ENCODE measurements around the gene PIAS3. TPM values are rescaled to one million over a fixed set of nuclear protein-coding genes. Genes with fewer than 3 reads are reported as not detected.
A peak's percentile ranks its signal among the peaks of the same experiment; 100 is the strongest.

PIAS3 gene
- total RNA-seq, 4 donors from 2014 or later, result 10.2 to 88.6 (median 24.5) TPM

DNA sequence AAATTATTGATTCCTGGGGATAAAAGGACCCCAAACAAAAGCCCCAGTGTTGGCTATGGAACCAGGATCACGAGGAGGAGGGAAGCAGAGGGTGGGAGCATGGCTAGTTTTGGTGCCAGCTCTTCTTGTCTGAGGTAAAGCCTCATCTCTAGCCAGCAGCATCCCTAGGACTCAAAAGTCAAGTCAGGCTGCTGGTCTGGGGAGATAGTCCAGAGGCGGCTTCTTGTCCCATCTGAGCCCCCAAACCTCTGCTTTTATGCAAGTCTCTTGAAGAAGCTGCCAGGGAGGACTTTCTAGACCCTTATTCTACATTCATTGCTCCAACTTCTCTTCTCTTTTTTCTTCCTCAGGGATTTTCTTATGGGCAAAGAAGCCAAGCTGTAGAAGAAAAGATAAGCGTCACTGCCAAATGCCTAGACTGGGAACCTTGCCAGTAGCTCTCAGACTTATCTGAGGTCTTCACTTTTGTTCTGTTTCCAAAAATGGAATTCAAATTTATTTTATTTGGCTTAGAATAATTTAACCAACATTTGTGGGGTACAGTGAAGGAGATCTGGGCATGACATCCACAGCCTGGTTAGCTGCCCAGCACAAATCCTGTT lies 33.7 kb upstream of the PIAS3 start:
- intact Hi-C loops (cut with DNase I; ENCODE audit: low total_unique reads), result loop anchor here (10.0 kb wide), 1 partner anchor 122 kb away; no protein-coding TSS in a partner anchor
- no peak overlapping the region for H3K4me3 ChIP-seq
- peak; percentile 34 to 67 for DNase-seq

DNA sequence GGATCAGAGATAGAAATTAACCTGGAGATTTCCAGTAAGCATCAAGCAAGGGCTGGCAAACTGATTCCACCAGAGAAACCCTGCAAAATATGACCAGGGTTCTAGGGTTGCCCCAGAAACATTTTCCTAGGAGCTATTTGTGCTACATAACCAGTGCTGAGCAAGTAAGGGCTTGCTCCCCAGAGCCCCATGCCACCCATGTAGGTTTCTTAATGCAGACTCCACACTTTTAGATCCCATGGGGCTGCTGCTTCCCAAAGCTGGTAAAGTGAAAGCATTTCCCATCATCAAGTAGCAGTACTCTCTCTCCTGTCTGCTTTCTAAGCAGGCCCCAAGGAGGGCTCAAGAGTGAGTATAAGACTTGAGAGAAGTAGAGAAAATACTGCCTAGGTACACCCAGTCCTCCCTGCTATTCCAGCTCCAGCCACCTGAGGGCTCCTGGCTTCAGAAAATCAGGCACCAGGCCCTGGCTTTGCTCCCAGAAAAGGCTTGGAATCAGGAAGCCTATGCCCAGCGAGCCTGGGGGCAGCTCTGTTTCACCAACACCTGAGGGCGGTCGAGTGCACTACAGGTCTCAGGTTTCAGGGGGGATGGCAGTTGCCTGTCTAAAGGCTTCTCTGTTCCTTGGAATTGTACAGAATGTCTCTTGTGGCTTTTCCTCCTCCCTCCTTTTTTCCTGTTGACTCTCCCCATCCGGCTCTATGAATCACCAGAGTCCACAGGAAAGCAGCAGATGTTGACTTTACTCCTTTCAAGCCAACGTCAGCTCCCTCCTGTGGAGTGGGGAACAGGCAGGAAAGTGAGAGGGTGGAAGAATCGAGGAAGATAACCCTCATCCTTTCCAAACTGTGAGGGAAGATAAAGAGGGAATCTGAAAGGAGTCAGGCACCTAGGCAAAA lies 33.0 kb upstream of the PIAS3 start:
- intact Hi-C loops (cut with DNase I; ENCODE audit: low total_unique reads), result loop anchor here (10.0 kb wide), 1 partner anchor 123 kb away; no protein-coding TSS in a partner anchor
- Histone ChIP-seq H3K4me3 (peak overlapping the region; percentile 2 to 13), H3K36me3 (no peaks in the 10 kb centered on the region)

More for the DNA sequence above, 33.7 kb upstream of the PIAS3 start:
- TF ChIP-seq, protein P1, sequence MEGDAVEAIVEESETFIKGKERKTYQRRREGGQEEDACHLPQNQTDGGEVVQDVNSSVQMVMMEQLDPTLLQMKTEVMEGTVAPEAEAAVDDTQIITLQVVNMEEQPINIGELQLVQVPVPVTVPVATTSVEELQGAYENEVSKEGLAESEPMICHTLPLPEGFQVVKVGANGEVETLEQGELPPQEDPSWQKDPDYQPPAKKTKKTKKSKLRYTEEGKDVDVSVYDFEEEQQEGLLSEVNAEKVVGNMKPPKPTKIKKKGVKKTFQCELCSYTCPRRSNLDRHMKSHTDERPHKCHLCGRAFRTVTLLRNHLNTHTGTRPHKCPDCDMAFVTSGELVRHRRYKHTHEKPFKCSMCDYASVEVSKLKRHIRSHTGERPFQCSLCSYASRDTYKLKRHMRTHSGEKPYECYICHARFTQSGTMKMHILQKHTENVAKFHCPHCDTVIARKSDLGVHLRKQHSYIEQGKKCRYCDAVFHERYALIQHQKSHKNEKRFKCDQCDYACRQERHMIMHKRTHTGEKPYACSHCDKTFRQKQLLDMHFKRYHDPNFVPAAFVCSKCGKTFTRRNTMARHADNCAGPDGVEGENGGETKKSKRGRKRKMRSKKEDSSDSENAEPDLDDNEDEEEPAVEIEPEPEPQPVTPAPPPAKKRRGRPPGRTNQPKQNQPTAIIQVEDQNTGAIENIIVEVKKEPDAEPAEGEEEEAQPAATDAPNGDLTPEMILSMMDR (IDR thresholded peaks at IDR 0.05), result no peak
- no peak for TF ChIP-seq POLR2A (IDR thresholded peaks at IDR 0.05)
- Histone ChIP-seq H3K9me3 (no peaks in the 10 kb centered on the region), H3K36me3 (no peaks in the 10 kb centered on the region), H3K27ac (peak overlapping the region; percentile 95 to 96), H3K27me3 (no peaks in the 10 kb centered on the region), H3K4me1 (peaks cover 5 to 8% of the 10 kb centered on the region in 2 donors)

DNA sequence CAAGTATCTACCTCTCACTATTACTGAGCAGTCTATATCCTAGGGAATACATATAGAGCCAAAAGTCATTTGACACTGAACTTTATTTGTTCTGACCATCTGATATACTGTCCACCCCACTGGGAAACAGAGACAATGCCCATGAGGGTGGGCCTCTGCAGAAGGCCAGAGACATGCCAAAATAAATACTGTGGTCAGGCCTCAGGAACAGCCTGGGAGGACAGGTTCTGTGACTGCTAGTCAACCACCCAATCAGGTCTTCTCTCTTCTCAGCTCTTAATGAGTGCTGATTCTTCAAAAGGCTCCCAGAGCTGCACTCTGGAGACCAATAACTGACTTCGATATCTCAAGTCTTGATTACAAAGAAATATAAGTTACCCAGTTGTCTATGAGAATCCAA lies 32.3 kb upstream of the PIAS3 start:
- Histone ChIP-seq H3K9me3 (no peaks in the 10 kb centered on the region), H3K27me3 (no peaks in the 10 kb centered on the region), H3K36me3 (no peaks in the 10 kb centered on the region), H3K27ac (peak overlapping the region; percentile 95 to 96), H3K4me3 (no peak overlapping the region), H3K4me1 (peaks cover 5 to 8% of the 10 kb centered on the region in 2 donors)
- intact Hi-C loops (cut with DNase I; ENCODE audit: low total_unique reads), result loop anchor here (10.0 kb wide), 1 partner anchor 124 kb away; no protein-coding TSS in a partner anchor
- no peak for DNase-seq
- TF ChIP-seq POLR2A (IDR thresholded peaks at IDR 0.05), result no peak
- TF ChIP-seq, protein P1 (IDR thresholded peaks at IDR 0.05), result no peak

More for the DNA sequence above, 33.0 kb upstream of the PIAS3 start:
- DNase-seq, result peak; percentile 95 to 99
- Histone ChIP-seq H3K4me1 (peaks cover 5 to 8% of the 10 kb centered on the region in 2 donors), H3K27me3 (no peaks in the 10 kb centered on the region), H3K9me3 (no peaks in the 10 kb centered on the region), H3K27ac (peak overlapping the region; percentile 95 to 96)
- TF ChIP-seq POLR2A (IDR thresholded peaks at IDR 0.05), result peak; percentile 32 to 59
- TF ChIP-seq, protein P1 (IDR thresholded peaks at IDR 0.05), result peak; percentile 91 to 98 (median 98)

GRCh38 chr1:145889722-145890121 lies 30.8 kb upstream of the PIAS3 start:
- intact Hi-C loops (cut with DNase I; ENCODE audit: low total_unique reads), result loop anchor here (10.0 kb wide), 1 partner anchor 125 kb away; no protein-coding TSS in a partner anchor
- no peaks in the 10 kb centered on the region for H3K9me3 ChIP-seq
- H3K27ac ChIP-seq, result peak overlapping the region in 1 of 2 donors; percentile 1
- no peak overlapping the region for H3K4me3 ChIP-seq
- H3K4me1 ChIP-seq, result peaks cover 5 to 8% of the 10 kb centered on the region in 2 donors
- no peaks in the 10 kb centered on the region for H3K27me3 ChIP-seq
- no peaks in the 10 kb centered on the region for H3K36me3 ChIP-seq
- DNase-seq, result no peak
- TF ChIP-seq POLR2A (IDR thresholded peaks at IDR 0.05), result no peak
- TF ChIP-seq, protein P1 (IDR thresholded peaks at IDR 0.05), result no peak

All from uterus (tissue), 4 donors.